GM12878 (cell line): ENCODE measurements around the gene KIR3DL2. TPM values are rescaled to one million over a fixed set of nuclear protein-coding genes. Genes with fewer than 3 reads are reported as not detected.

Experiments
- ATAC-seq: fragments of 200-7000 bp; cut with Tn5 transposase; 3 replicates; pipeline ENCODE4 v1.9.1; 2020; ENCODE audit warnings: mild to moderate bottlenecking, moderate library complexity
- BruUV-seq: library from RNA; stranded (reverse); fragments of 400-500 nt; replicated peaks from 2 replicates; lab custom pipeline; 2021; lab: Mats Ljungman, UMichigan
- CTCF ChIA-PET: fragments of 300-600 bp; sonication (Branson Sonifier 250); formaldehyde crosslinking; extraction: SDS; loops from one replicate; lab custom pipeline; 2021; ENCODE audit warnings: inconsistent platforms; lab: Yijun Ruan, JAX
- POLR2A ChIA-PET: fragments of 350-600 bp; formaldehyde crosslinking; extraction: SDS; loops from one replicate; lab custom pipeline; 2021; ENCODE audit warnings: inconsistent platforms; lab: Charles Lee
- RAD21 ChIA-PET: fragments of 300-600 bp; sonication (Branson Sonifier 250); formaldehyde crosslinking; loops from one replicate; lab custom pipeline; 2023; ENCODE audit warnings: antibody characterized with exemption; ENCODE audit not compliant: unreplicated experiment; lab: Charles Lee
- SMC1A ChIA-PET: fragments of 300-600 bp; sonication (Branson Sonifier 250); formaldehyde crosslinking; loops from one replicate; lab custom pipeline; 2023; ENCODE audit not compliant: unreplicated experiment, uncharacterized antibody; lab: Charles Lee
- DNase-seq: peaks from one replicate; pipeline ENCODE4 v3.0.0-alpha.2; 2011; ENCODE audit warnings: low read depth, low spot score
- FAIRE-seq: peaks from 3 replicates; lab custom pipeline; 2011; peaks lifted over from hg19 to GRCh38; lab: Jason Lieb, UNC
- H2AFZ ChIP-seq: 2 replicates; pipeline ENCODE4 v1.6.0; 2011; ENCODE audit warnings: low read depth, low read length, control low read depth; ENCODE audit not compliant: control insufficient read depth
- H3K27ac ChIP-seq: 2 replicates; pipeline ENCODE4 v1.5.1; 2011; ENCODE audit warnings: control low read depth; ENCODE audit not compliant: control insufficient read depth, insufficient read depth
- H3K27me3 ChIP-seq, 2 experiments: replicated peaks in 1 of 2; 2 replicates each; pipeline versions ENCODE4 v1.6.0 to v1.6.1; 2011; ENCODE audit warnings: low read length in 1 of 2; ENCODE audit not compliant: control insufficient read depth in 2 of 2, insufficient read depth in 2 of 2
- H3K36me3 ChIP-seq, 2 experiments: 2 replicates each; pipeline ENCODE4 v1.5.1; 2011; ENCODE audit warnings: low read length in 1 of 2; ENCODE audit not compliant: control insufficient read depth in 2 of 2, insufficient read depth in 2 of 2
- H3K4me1 ChIP-seq: 2 replicates; pipeline ENCODE4 v1.6.1; 2011; ENCODE audit warnings: mild to moderate bottlenecking, low read length, moderate library complexity, mixed read lengths; ENCODE audit not compliant: control insufficient read depth, insufficient read depth
- H3K4me2 ChIP-seq: 2 replicates; pipeline ENCODE4 v1.6.0; 2011; ENCODE audit warnings: control low read depth; ENCODE audit not compliant: control insufficient read depth, insufficient read depth
- H3K4me3 ChIP-seq: fragments of 200-600 bp; sonication (generic); 2 replicates; pipeline ENCODE4 v1.5.1; 2016
- H3K79me2 ChIP-seq: 2 replicates; pipeline ENCODE4 v1.6.0; 2011; ENCODE audit warnings: low read length; ENCODE audit not compliant: control insufficient read depth, insufficient read depth
- H3K9ac ChIP-seq: 2 replicates; pipeline ENCODE4 v1.8.0; 2011; ENCODE audit warnings: low read length, control low read depth, mixed read lengths; ENCODE audit not compliant: control insufficient read depth, insufficient read depth
- H3K9me3 ChIP-seq: replicated peaks from 3 replicates; pipeline ENCODE4 v1.5.1; 2011; ENCODE audit warnings: mild to moderate bottlenecking, low read length; ENCODE audit not compliant: control insufficient read depth, insufficient read depth
- H4K20me1 ChIP-seq: 2 replicates; pipeline ENCODE4 v1.6.0; 2011; ENCODE audit not compliant: control insufficient read depth, insufficient read depth
- ASH2L ChIP-seq: fragments of 300-600, 200-600 bp; sonication (generic); IDR thresholded peaks from 2 replicates; pipeline ENCODE4 v1.6.1; 2017; ENCODE audit warnings: low read depth, mild to moderate bottlenecking, borderline replicate concordance
- CHD1 ChIP-seq: IDR thresholded peaks from 2 replicates; pipeline ENCODE4 v1.6.1; 2012; ENCODE audit warnings: low read depth, low read length, improper control_type of control experiment
- EP300 ChIP-seq, 2 experiments: fragments of 150-350 bp in 1 of 2; IDR thresholded peaks; 2 replicates each; pipeline ENCODE4 v1.6.1; 2011 to 2012; ENCODE audit warnings: low read depth in 2 of 2, low read length in 2 of 2, borderline replicate concordance in 1 of 2, improper control_type of control experiment in 1 of 2, inconsistent platforms in 1 of 2; ENCODE audit not compliant: control insufficient read depth in 1 of 2
- IKZF2 ChIP-seq, 2 experiments: fragments of 450-650 bp; IDR thresholded peaks; 2 replicates each; pipeline ENCODE4 v1.6.1; 2017; ENCODE audit warnings: mild to moderate bottlenecking in 2 of 2, moderate library complexity in 2 of 2
- IRF3 ChIP-seq: fragments of 450-650 bp; IDR thresholded peaks from 2 replicates; pipeline ENCODE4 v1.6.1; 2014; ENCODE audit warnings: mild to moderate bottlenecking
- JUND ChIP-seq: IDR thresholded peaks from 2 replicates; pipeline ENCODE4 v1.6.1; 2012; ENCODE audit warnings: low read depth, mild to moderate bottlenecking, low read length, improper control_type of control experiment, moderate library complexity
- MYB ChIP-seq: fragments of 150-350 bp; IDR thresholded peaks from 2 replicates; pipeline ENCODE4 v1.6.1; 2014; ENCODE audit warnings: mild to moderate bottlenecking, low read depth, low read length, borderline replicate concordance
- NR2C2 ChIP-seq: IDR thresholded peaks from 2 replicates; pipeline ENCODE4 v1.6.1; 2011; ENCODE audit warnings: borderline replicate concordance, low read depth; ENCODE audit not compliant: control insufficient read depth, insufficient read length
- SREBF2 ChIP-seq: IDR thresholded peaks from 2 replicates; pipeline ENCODE4 v1.6.1; 2012; ENCODE audit warnings: mild to moderate bottlenecking, low read length
- ZSCAN29 ChIP-seq: fragments of 450-650 bp; IDR thresholded peaks from 2 replicates; pipeline ENCODE4 v1.6.1; 2017; ENCODE audit warnings: mild to moderate bottlenecking, moderate library complexity
- WGBS: methylation state at CpG from one replicate; pipeline ENCODE4 v1.1.6; 2016; ENCODE audit warnings: low lambda C conversion rate; ENCODE audit not compliant: insufficient replicate concordance, insufficient coverage; ENCODE audit errors: missing lambda C conversion rate; 5-methylcytosine and 5-hydroxymethylcytosine counted together
- in situ Hi-C: fragments of 300-500 bp; cut with MboI; formaldehyde crosslinking; loops from 9 replicates; pipeline ENCODE4 v1.14.3; 2018; ENCODE audit warnings: mixed read lengths
- intact Hi-C: fragments of 100-400 bp; cut with micrococcal nuclease; formaldehyde crosslinking; loops from one replicate; pipeline ENCODE4 v1.14.2; 2022; ENCODE audit not compliant: unreplicated experiment
- polyA plus RNA-seq, 11 experiments: library from polyadenylated mRNA; depleted of rRNA in 4 of 11; unstranded in 6 of 11; stranded (reverse) in 5 of 11; fragments of >200 nt; fragmentation: Nextera tagmentation in 4 of 11; fragmentation: Illumina TruSeq in 1 of 11; extraction: Ambion mirVana in 4 of 11; extraction: Trizol in 1 of 11; gene quantifications; 1 replicate in 1 of 11; 2 replicates in 10 of 11; pipeline versions ENCODE4 v1.2.1 to v1.2.3, GENCODE V29; 2011 to 2016; ENCODE audit warnings: inconsistent platforms in 2 of 11, missing spikeins in 2 of 11, low read depth in 1 of 11
- total RNA-seq, 4 experiments: library from RNA; depleted of rRNA in 3 of 4; stranded (reverse); fragments of >200 nt in 3 of 4; fragmentation: Illumina TruSeq in 1 of 4; extraction: Trizol in 1 of 4; gene quantifications; 2 replicates each; pipeline versions ENCODE4 v1.2.1 to v1.2.3, GENCODE V29; 2013 to 2021
- TF ChIP-seq, protein P1 (sequence below): fragments of 450-650 bp; IDR thresholded peaks from 2 replicates; pipeline ENCODE4 v1.6.1; 2016; ENCODE audit warnings: mild to moderate bottlenecking

The KIR3DL2 gene
- total and polyA plus RNA-seq, 10 of the 15 experiments (the other 5 are each of a cell fraction or from before 2014, with no cell fraction given): 0.39 TPM; not detected in 9

GRCh38 chr19:54883228-54883627, 33.0 kb downstream of the KIR3DL2 start:
- Histone ChIP-seq H3K4me1 (peaks cover 3% of the 10 kb centered on the region; the same call in 1 of the 2 replicates), H3K9ac (no peak overlapping the region), H3K9me3 (no peaks in the 10 kb centered on the region), H4K20me1 (no peaks in the 10 kb centered on the region), H3K36me3 (no peaks in the 10 kb centered on the region), H3K4me2 (0 out of 2 replicates have a peak overlapping the region, but pooled peaks have one; percentile 17), H3K79me2 (no peaks in the 10 kb centered on the region), H2AFZ (peak overlapping the region; percentile 65), H3K27ac (no peak overlapping the region; the same call in 1 of the 2 replicates), H3K27me3 (no peaks in the 10 kb centered on the region; a peak in 1 of 4 replicates), H3K4me3 (no peak overlapping the region)
- BruUV-seq: no TSS peak
- in situ Hi-C loops: no loop called here
- ChIA-PET SMC1A (no interaction called here), RAD21 (no interaction called here), POLR2A (no interaction called here), CTCF (no interaction called here)
- ATAC-seq: no peak
- no peak for DNase-seq
- no peak for FAIRE-seq
- intact Hi-C loops: loop anchor here (5.0 kb wide), 2 partner anchors 174 to 279 kb away; no protein-coding TSS in a partner anchor
- TF ChIP-seq IRF3 (no peak), JUND (no peak), EP300 (IDR thresholded peaks at IDR 0.05; ENCODE audit: borderline replicate concordance in 1 of 2, control insufficient read depth in 1 of 2, low read depth in 2 of 2, low read length in 2 of 2) (no peak), ASH2L (no peak)
- WGBS: 52% methylated on average over 9 of the region's 9 CpGs

- DNase-seq (no peak), ATAC-seq (no peak), FAIRE-seq (no peak)
- CTCF ChIA-PET: no interaction called here
- Histone ChIP-seq H3K27me3 (no peaks in the 10 kb centered on the region), H4K20me1 (no peaks in the 10 kb centered on the region), H3K9ac (no peak overlapping the region), H2AFZ (no peak overlapping the region), H3K4me3 (no peak overlapping the region), H3K79me2 (no peaks in the 10 kb centered on the region), H3K4me1 (peaks cover 1% of the 10 kb centered on the region; the same call in 1 of the 2 replicates), H3K36me3 (no peaks in the 10 kb centered on the region), H3K4me2 (no peak overlapping the region), H3K27ac (no peak overlapping the region), H3K9me3 (no peaks in the 10 kb centered on the region)
- POLR2A ChIA-PET: no interaction called here
- in situ Hi-C loops (no loop called here), intact Hi-C loops (no loop called here)
- SMC1A ChIA-PET: no interaction called here
- WGBS: 66% methylated on average over 10 of the region's 10 CpGs
- BruUV-seq: no TSS peak
- RAD21 ChIA-PET: no interaction called here
- TF ChIP-seq IKZF2 (IDR thresholded peaks at IDR 0.05) (no peak), SREBF2 (no peak), CHD1 (no peak), MYB (no peak), ASH2L (no peak), NR2C2 (no peak), ZSCAN29 (no peak)
- TF ChIP-seq, protein P1, sequence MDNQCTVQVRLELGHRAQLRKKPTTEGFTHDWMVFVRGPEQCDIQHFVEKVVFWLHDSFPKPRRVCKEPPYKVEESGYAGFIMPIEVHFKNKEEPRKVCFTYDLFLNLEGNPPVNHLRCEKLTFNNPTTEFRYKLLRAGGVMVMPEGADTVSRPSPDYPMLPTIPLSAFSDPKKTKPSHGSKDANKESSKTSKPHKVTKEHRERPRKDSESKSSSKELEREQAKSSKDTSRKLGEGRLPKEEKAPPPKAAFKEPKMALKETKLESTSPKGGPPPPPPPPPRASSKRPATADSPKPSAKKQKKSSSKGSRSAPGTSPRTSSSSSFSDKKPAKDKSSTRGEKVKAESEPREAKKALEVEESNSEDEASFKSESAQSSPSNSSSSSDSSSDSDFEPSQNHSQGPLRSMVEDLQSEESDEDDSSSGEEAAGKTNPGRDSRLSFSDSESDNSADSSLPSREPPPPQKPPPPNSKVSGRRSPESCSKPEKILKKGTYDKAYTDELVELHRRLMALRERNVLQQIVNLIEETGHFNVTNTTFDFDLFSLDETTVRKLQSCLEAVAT: no peak
Observed at GRCh38 chr19:54888239-54888638, 38.0 kb downstream of the KIR3DL2 start.
